HepG2 (cell line): ENCODE data around the gene ZSCAN21. TPM values are rescaled to one million over a fixed set of nuclear protein-coding genes. Genes with fewer than 3 reads are reported as not detected.

Experiments used
- BCL3 ChIP-seq: sonication (generic); formaldehyde crosslinking; IDR thresholded peaks from 2 replicates; pipeline ENCODE4 v1.5.1; 2020; ENCODE audit warnings: mild to moderate bottlenecking, missing genetic modification reagents, moderate library complexity
- BRCA1 ChIP-seq: sonication (generic); formaldehyde crosslinking; IDR thresholded peaks from 2 replicates; pipeline ENCODE4 v1.4.0; 2020; ENCODE audit warnings: missing genetic modification reagents
- GLI4 ChIP-seq: sonication (generic); formaldehyde crosslinking; IDR thresholded peaks from 2 replicates; pipeline ENCODE4 v1.5.1; 2020; ENCODE audit warnings: missing genetic modification reagents, mild to moderate bottlenecking, moderate library complexity, borderline replicate concordance
- HBP1 ChIP-seq: IDR thresholded peaks from 2 replicates; pipeline ENCODE4 v1.6.1; 2016; ENCODE audit warnings: low read depth, control low read depth
- HOXA5 ChIP-seq: sonication (generic); formaldehyde crosslinking; IDR thresholded peaks from 2 replicates; pipeline ENCODE4 v1.4.0; 2020; ENCODE audit warnings: missing genetic modification reagents
- KLF11 ChIP-seq: IDR thresholded peaks from 2 replicates; pipeline ENCODE4 v1.6.1; 2016; ENCODE audit warnings: missing compliant biosample characterization
- NCOA1 ChIP-seq: sonication (generic); formaldehyde crosslinking; IDR thresholded peaks from 2 replicates; pipeline ENCODE4 v1.9.0; 2021; ENCODE audit warnings: missing genetic modification reagents
- NFE2L2 ChIP-seq: fragments of 150-350 bp; IDR thresholded peaks from 2 replicates; pipeline ENCODE4 v1.6.1; 2014; ENCODE audit warnings: low read length
- PRDM4 ChIP-seq: sonication (generic); formaldehyde crosslinking; IDR thresholded peaks from 2 replicates; pipeline ENCODE4 v1.9.0; 2021; ENCODE audit warnings: missing genetic modification reagents, borderline replicate concordance
- REPIN1 ChIP-seq: sonication (generic); formaldehyde crosslinking; IDR thresholded peaks from 2 replicates; pipeline ENCODE4 v1.8.0; 2022; ENCODE audit warnings: missing genetic modification reagents, low read depth, mild to moderate bottlenecking, borderline replicate concordance
- REXO4 ChIP-seq: sonication (generic); formaldehyde crosslinking; IDR thresholded peaks from 2 replicates; pipeline ENCODE4 v1.8.0; 2022; ENCODE audit warnings: missing genetic modification reagents, mild to moderate bottlenecking, borderline replicate concordance
- RFX3 ChIP-seq: IDR thresholded peaks from 2 replicates; pipeline ENCODE4 v1.6.1; 2016; ENCODE audit warnings: missing biosample characterization, missing genetic modification reagents
- TFE3 ChIP-seq: IDR thresholded peaks from 2 replicates; pipeline ENCODE4 v1.6.1; 2016
- THAP7 ChIP-seq: sonication (generic); formaldehyde crosslinking; IDR thresholded peaks from 2 replicates; pipeline ENCODE4 v1.8.1; 2023; ENCODE audit warnings: mild to moderate bottlenecking, missing genetic modification reagents
- ZNF207 ChIP-seq: fragments of 450-650 bp; IDR thresholded peaks from 2 replicates; pipeline ENCODE4 v1.6.1; 2016; ENCODE audit warnings: antibody characterized with exemption, borderline replicate concordance
- ZNF441 ChIP-seq: sonication (generic); formaldehyde crosslinking; IDR thresholded peaks from 2 replicates; pipeline ENCODE4 v1.7.0; 2021; ENCODE audit warnings: missing genetic modification reagents, borderline replicate concordance
- ZNF589 ChIP-seq: sonication (generic); formaldehyde crosslinking; conservative IDR thresholded peaks from 2 replicates; pipeline ENCODE4 v1.8.0; 2022; ENCODE audit warnings: mild to moderate bottlenecking, moderate library complexity, missing genetic modification reagents
- ZNF850 ChIP-seq: sonication (generic); formaldehyde crosslinking; conservative IDR thresholded peaks from 2 replicates; pipeline ENCODE4 v1.9.0; 2021; ENCODE audit warnings: mild to moderate bottlenecking, missing genetic modification reagents
- ZSCAN20 ChIP-seq: sonication (generic); formaldehyde crosslinking; IDR thresholded peaks from 2 replicates; pipeline ENCODE4 v1.4.0; 2020; ENCODE audit warnings: missing genetic modification reagents, mild to moderate bottlenecking, borderline replicate concordance
- polyA plus RNA-seq, 8 experiments: library from polyadenylated mRNA; depleted of rRNA in 3 of 8; stranded (reverse) in 7 of 8; unstranded in 1 of 8; fragments of >200 nt; fragmentation: Illumina TruSeq in 4 of 8; extraction: Trizol in 4 of 8; gene quantifications; 2 replicates each; pipeline versions ENCODE4 v1.2.1 to v1.2.3, GENCODE V29; 2011 to 2016; ENCODE audit warnings: low read depth in 4 of 8, missing spikeins in 1 of 8, mixed read lengths in 1 of 8; ENCODE audit not compliant: insufficient read depth in 1 of 8
- total RNA-seq, 5 experiments: library from RNA; depleted of rRNA; stranded (reverse); fragments of >200 nt; fragmentation: Illumina TruSeq; extraction: Trizol; gene quantifications; 2 replicates each; pipeline ENCODE4 v1.2.3, GENCODE V29; 2016; ENCODE audit warnings: low read depth in 1 of 5
- TF ChIP-seq, protein P1 (sequence below): sonication (generic); formaldehyde crosslinking; IDR thresholded peaks from 2 replicates; pipeline ENCODE4 v1.4.0; 2020; ENCODE audit warnings: mild to moderate bottlenecking, low read depth, missing genetic modification reagents
- TF ChIP-seq, protein P2 (sequence below): sonication (generic); formaldehyde crosslinking; IDR thresholded peaks from 2 replicates; pipeline ENCODE4 v1.5.0; 2020; ENCODE audit warnings: mild to moderate bottlenecking, missing genetic modification reagents

The ZSCAN21 gene
- total and polyA plus RNA-seq, 2 of the 13 experiments (the other 11 are each of a cell fraction or from before 2014, with no cell fraction given) = 7.0 to 10.0 TPM

- TF ChIP-seq, protein P1, sequence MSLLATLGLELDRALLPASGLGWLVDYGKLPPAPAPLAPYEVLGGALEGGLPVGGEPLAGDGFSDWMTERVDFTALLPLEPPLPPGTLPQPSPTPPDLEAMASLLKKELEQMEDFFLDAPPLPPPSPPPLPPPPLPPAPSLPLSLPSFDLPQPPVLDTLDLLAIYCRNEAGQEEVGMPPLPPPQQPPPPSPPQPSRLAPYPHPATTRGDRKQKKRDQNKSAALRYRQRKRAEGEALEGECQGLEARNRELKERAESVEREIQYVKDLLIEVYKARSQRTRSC (CRISPR knock-in tag) = no peak
- TF ChIP-seq NFE2L2 = no peak
- no peak for TF ChIP-seq GLI4
- TF ChIP-seq NCOA1 (CRISPR knock-in tag) = no peak
- TF ChIP-seq, protein P2, sequence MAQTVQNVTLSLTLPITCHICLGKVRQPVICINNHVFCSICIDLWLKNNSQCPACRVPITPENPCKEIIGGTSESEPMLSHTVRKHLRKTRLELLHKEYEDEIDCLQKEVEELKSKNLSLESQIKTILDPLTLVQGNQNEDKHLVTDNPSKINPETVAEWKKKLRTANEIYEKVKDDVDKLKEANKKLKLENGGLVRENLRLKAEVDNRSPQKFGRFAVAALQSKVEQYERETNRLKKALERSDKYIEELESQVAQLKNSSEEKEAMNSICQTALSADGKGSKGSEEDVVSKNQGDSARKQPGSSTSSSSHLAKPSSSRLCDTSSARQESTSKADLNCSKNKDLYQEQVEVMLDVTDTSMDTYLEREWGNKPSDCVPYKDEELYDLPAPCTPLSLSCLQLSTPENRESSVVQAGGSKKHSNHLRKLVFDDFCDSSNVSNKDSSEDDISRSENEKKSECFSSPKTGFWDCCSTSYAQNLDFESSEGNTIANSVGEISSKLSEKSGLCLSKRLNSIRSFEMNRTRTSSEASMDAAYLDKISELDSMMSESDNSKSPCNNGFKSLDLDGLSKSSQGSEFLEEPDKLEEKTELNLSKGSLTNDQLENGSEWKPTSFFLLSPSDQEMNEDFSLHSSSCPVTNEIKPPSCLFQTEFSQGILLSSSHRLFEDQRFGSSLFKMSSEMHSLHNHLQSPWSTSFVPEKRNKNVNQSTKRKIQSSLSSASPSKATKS = no peak
- TF ChIP-seq ZNF207 = no peak
- no peak for TF ChIP-seq REXO4
- TF ChIP-seq BRCA1 (CRISPR knock-in tag) = no peak
- no peak for TF ChIP-seq PRDM4 (CRISPR knock-in tag)
- no peak for TF ChIP-seq RFX3 (CRISPR knock-in tag)
- TF ChIP-seq ZNF589 = no peak
- TF ChIP-seq ZSCAN20 (CRISPR knock-in tag) = no peak
- no peak for TF ChIP-seq HBP1 (CRISPR knock-in tag)
- TF ChIP-seq KLF11 (CRISPR knock-in tag) = no peak
- no peak for TF ChIP-seq TFE3 (CRISPR knock-in tag)
- TF ChIP-seq HOXA5 = no peak
- no peak for TF ChIP-seq BCL3
- TF ChIP-seq THAP7 (CRISPR knock-in tag) = no peak
- no peak for TF ChIP-seq REPIN1 (CRISPR knock-in tag)
- no peak for TF ChIP-seq ZNF441 (CRISPR knock-in tag)
- no peak for TF ChIP-seq ZNF850 (CRISPR knock-in tag)
Observed at GRCh38 chr7:100017300-100017699, 32.3 kb upstream of the ZSCAN21 start (continued).
